HG03103 (cell line): ENCODE data around the gene RALY.
A peak's percentile ranks its signal among the peaks of the same experiment; 100 is the strongest.

Experiments used
- ATAC-seq: cut with Tn5 transposase; IDR thresholded peaks from one replicate; pipeline ENCODE4 v1.9.1; 2021; ENCODE audit warnings: low read depth; ENCODE audit not compliant: unreplicated experiment

The RALY gene

DNA sequence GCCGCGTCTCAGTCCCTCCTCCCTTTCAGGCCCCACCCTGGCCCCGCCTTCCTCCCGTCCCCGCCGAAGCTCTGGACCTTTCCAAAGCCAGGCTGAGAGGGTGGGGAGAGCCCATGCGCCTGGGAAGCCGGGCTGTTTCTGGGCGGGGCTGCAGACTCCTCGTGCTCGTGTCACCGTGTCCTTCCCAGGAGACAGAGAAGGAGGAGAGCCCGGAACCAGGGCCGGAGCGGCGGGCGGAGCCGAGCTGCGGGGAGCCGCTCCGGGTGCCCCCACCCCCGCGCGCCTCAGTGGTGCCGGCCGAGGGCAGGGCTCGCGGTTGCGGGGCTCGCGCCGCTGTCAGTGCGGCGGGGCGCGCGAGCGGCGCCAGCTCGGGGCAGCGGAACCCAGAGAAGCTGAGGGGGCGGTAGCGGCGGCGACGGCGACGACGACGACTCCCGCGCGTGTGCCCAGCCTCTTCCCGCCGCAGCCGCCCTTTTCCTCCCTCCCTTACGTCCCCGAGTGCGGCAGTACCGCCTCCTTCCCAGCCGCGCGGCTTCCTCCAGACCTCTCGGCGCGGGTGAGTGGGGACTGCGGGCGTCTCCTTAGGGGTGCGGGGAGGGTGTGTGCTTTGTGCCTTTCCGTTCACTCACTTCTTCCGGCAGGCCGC, at the start of gene RALY:
RALY (plus strand) TSS at position 336 of the 646 bp plus-strand sequence. CDS start 78,164 bp downstream, outside the sequence.
- ATAC-seq = peak; percentile 44

DNA sequence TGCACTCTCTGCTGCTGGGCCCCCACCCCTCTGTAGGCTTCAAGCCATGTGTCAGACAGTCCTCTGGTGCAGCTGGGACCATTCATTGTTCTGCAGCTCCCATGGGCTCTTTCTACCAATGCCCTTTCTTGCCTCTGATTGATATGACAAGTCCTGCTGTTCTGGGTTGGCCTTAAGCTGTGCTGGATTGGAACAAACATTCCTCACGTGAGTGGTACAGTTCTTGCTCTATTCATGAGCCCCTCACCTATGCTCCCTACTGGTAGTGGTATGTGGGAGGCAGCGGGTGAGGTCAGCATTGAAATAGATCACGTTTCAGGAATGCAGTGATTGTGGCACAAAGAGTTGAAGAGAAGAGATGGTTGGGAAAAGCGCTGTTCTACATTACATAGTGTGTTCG, 48.8 kb upstream of the RALY start:
- no peak for ATAC-seq

DNA sequence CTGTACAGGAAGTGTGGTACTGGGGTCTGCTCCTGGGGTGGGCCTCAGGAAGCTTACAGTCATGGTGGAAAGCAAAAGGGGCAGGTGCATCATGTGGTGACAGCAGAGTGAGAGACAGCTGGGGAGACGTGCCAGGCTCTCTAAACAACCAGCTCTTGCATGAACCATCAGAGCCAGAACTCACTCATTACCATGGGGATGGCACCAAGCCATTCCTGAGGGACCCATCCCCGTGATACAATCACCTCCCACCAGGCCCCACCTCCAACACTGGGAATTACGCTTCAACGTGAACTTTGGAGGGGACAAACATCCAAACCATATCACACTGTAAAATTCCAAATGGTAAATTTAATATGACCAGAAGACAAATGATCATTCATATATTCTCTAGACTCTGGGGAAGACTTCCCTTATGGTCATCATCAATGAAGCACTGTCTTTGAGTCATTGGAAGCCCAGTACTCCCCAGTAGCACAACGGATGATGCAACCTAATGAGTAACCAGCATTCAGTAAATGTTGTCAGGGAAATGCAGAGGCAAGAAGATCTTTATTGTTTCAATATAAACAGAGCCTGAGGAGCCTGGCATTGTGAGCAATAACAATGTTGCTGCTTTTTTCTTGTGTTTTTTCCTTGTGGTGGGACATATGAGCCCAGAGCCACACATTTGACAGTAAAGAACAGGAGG, 48.2 kb upstream of the RALY start:
- ATAC-seq = no peak

DNA sequence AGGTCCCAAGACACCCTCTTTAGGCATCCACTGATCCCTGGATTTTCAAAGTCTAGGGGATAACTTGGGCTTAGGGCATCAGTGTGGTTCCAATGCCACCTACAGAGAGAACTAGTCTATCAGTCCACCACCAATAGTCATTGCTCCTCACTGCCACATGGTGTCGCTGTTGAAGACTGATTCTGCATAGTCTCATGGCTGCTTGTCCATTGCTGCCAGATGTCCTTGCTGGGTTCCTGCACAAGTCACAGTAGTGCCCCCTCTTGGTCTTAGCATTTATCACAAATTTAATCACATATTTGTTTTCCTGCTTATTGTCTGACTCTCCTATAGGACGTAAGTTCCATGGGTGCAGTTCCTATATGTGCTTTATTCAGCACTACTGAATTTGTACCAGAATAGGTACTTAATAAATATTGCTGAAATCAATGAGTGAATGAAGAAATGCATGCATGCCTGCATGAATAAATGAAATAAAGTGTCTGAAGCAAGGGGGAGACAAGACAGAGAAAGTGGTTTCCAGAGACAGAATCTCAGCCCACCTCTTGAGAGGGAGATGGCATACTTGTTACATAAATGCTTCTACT, 45.9 kb upstream of the RALY start:
- ATAC-seq = no peak

DNA sequence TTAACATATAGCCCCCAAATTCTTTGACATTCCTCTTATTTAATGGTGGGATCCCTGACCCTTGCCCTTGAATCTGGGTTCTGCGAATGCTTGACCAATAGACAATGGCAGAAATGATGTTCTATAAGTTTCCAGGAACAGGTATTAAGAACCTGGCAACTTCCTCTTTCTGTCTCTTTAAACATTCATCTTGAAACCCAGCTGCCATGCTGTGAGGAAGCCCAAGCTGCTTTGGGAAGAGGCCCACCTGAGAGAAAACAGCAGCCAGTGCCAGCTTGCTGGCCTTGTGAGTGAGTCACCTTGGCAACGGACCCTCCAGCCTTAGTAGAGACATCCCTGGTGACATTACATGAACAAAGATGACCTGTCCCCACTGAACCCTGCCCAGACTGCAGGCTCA, 45.2 kb upstream of the RALY start:
- no peak for ATAC-seq

DNA sequence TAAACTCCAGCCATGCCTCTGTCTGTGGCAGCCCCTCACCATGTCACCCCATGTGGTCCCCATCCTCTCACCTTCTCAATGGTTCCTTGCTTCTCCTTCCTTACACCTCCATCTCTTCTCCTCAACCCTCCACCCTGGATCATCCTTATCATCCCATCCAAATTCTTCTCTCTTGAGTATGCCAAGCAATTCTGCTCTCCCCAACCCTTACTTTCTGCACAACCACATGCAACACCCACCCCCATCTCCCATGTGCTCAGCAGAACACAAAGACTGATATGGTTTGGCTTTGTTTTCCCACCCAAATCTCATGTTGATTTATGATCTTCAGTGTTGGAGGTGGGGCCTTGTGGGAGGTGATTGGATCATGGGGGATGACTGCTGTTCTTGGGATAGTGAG, 42.5 kb upstream of the RALY start:
- no peak for ATAC-seq

DNA sequence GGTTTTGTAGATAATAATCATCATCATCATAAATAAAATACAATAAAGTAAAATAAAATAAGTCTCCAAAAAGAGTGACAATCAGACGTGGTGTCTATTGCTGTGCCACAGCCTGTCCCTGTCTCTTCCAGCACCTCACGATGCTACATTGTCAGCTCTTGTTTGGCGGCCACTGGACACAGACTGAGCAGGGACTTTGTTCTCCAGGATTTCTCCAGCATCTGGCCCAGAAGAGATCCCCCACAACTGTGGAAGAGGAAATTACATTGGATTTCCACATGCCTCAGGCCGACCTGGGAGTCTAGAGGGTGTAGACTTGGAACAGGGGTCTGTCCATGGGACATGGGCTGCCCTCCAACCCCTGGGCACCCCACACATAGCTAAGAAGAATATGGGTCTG, 39.2 kb upstream of the RALY start:
- no peak for ATAC-seq

DNA sequence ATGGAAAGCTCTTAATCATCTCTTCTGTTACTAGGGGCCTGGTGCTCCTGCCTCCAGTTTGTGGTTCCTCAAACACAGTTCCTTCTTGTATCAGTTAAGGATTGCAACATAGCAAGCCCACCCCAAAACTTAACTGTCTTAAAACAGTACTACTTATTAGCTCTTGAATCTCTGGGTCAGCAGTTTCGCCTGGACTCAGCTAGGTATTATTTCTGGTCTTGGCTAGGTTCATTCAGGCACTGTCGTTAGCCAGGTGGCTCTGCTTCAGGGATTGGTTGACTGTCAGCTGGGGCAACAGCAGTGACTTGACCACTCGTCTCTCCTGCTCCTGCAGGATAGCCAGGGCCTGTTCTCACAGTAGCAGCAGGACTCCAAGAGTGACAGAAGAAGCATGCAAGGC, 30.0 kb upstream of the RALY start:
- no peak for ATAC-seq

DNA sequence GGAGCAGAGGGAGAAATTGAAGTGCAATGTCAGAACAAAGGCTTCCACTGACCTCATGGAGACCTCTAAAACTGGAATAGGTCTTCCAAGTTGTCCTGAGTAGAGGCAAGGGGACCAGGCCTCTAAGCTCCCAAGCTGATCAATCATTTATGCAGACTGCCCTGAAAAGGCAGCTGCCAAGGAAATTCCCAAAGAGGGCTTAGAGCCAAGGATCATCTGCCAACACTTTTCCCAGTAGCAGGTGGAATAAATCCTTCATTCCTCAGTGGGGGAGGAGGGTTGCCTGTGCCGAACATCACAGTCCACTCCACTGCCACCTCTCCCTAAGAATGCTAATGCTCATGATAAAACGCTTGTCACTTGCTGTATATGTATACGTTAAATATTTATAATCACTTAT, 29.3 kb upstream of the RALY start:
- no peak for ATAC-seq

DNA sequence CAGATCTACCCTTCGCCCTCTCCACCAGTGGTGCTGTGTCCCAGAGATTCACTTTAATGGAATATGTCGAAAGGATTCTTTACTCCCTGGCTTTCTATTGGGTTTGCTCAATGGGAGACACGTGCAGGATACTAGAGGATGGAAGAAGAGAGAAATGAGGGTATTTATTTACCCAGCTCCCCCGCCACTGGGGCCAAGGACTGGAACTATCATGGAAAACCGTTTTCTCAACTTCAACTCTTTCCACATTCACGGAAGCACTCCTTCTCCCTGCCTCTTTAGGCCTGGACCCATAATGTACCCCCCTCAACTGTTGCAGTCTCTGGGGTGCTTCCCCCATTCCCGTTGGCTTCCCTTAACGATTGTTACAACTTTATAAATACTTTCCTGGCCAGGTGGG, 26.6 kb upstream of the RALY start:
- ATAC-seq = no peak

DNA sequence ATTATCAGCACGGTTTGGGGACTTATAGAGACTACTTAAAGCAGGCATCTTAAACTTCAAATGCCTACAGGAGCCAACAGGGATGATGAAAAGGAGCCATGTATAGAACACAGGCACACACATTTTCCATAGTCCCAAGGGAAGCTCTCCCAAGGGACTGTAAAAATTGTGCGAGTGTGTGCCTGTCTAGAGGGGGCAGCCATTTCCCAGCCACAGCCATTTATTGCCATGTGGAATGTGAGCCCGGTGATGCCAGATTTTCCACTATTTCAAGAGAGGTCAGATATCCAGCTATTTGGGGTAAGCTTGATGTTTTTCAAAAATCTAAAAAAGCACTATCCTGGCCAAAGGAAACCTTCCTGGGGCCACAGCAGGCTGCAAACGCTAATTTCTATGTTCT, 24.1 kb upstream of the RALY start:
- ATAC-seq = no peak

DNA sequence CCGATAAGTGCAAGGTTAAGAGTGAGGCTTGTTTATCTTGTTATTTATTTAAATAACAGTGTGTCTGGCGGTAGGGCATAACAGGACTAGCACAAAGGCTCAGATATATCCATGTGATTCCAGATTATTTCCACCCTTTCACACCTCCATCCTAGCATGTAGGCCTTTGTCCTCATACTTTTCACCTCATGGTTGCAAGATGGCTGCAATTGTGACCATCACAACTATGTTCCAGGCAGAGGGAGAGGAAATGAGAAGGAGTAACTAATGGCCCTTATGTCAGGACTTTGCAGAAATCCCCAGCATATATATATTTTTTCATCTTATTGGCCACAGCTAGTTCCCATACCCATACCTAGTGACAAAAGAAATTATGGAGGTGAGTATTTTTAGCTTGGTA, 23.5 kb upstream of the RALY start:
- no peak for ATAC-seq

DNA sequence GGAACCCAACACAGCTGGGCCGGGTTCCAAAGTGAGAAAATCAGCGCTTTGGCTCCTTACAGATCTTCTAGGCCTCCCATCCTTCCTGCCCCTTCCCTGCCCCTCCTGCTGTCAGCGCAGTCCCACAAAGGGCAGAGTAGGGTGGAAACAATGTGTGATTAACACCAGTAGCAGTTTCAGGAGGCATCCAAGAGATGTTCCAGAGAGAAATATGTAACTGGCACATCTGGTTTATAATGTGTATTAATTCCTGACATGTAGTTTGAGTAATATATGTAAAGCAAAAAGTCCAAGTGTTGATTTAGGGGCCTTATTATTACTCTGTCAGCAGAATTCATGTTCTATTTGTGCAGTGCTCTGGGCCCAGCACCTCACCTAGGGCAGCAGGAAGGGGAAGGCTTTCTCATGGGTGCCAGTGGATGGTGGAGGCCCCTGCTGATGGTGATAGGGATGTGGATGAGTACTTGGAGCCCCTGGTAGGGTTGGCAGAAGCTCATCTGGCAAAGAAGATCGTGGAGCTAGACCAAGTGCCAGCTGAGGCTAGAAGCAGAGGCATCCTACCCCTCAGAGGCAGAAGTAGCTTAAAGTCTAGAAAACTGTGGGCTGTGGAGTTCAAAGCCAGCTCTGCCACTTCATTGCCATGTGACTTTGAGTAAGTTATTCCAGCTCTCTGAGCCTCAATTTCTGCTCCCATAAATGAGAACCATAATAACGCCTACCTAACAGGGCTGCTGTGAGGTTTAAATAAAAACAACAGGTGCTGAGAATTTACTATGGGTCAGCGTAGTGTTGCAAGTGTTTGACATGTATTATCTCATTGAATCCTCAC, 22.4 kb upstream of the RALY start:
- ATAC-seq = no peak

DNA sequence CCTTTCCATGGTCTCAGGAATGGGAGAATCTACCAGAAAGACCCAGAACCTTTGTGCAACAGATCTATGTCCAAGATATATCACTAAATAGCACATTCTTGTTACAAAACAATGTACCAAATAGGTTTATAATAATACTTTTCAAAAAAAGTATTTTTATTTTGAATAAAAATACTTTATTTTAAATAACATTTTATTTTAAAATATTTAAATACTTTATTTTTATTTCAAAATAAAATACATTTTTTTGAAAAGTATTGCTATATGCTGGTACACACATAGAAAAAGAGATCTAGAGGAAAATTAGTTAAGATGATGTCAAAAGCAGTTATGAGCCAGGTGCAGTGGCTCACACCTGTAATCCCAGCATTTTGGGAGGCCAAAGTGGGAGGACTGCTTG, 16.8 kb upstream of the RALY start:
- ATAC-seq = no peak

DNA sequence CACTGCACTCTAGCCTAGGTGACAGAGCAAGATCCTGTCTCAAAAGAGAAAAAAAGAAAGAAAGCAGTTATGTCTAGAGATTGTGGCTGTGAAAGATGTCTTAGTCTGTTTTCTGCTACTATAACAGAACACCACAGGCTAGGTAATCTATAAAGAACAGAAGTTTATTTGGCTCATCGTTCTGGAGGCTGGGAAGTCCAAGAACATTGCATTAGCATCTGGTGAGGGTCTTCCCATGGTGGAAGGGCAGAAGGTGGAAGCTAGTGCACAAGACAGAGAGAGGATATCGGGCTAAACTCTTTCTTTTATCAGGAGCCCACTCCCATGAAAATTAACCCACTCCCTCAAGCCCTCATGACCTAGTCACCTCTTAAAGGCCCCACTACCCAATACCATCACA, 16.2 kb upstream of the RALY start:
- ATAC-seq = no peak

DNA sequence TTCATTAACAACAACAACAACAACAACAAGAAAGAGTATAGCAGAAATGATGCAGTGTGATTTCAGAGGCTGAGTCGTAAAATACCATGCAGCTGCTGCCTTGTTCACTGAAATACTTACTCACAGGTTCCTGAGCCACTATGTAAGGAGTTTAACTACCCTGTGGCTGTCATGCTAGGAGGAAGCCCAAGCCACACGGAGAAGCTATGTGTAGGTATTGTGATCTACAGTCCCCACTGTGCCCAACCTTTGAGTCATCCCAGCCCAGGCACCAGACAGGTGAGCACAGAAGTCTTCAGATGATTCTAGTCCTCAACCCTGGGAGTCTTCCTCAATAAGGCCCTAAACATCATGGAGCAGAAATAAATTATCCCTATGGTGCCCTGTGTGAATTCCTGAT, 14.6 kb upstream of the RALY start:
- no peak for ATAC-seq

DNA sequence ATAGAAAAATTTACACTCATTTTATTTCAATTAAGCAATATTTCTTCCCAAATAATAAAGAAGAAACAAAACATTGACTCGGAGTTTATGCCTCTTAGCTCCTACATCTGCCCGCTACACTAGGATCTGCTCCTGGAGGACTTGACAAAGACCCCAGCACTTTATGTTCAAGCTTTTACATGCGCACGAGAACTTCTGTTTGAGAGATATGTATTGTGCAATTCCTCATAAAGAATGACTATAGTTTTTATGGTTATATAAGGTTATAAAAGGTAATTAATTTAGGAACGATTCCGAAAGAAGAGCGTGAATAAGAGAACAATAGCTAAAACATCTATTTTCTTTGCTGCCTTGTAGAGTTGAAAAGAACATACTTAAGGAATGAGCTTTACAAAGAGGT, 12.4 kb upstream of the RALY start:
- ATAC-seq = no peak

DNA sequence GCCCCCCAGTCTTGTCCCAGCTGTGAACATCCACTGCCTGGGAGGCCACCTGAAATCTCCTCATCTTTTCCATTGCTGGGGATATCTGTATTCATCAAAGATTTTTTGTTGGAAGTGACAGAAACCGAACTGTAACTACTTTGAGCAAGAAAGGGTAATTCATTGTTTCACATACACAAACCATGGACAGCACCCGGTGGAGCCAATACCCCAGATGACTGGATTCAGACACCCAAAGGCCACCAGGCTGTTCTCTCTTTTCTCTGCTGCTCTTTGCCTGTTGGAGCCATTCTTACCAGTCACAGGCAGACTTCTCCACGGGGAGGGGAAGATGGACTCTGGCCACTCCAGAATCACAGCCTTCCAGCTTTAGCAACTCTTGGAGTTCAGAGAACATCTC, 11.7 kb upstream of the RALY start:
- ATAC-seq = no peak

DNA sequence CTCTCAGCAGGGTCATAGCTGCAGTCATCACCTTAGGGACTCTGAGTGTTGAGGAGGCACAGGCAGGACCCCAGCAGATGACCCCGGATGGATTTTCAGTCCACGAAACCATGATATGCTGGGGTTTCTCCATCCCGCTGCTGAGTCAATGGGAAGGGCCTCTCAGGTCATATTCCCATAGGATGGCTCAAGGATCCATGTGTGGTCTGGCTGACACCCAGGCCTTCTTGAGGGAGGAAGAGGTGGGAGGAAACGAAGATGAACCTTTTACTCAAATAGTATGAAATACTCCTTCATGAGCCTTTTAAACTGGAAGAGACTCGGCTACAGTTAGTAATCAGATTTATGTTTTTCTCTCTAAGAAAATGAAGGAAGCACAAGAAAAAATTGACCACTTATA, 10.3 kb upstream of the RALY start:
- no peak for ATAC-seq

DNA sequence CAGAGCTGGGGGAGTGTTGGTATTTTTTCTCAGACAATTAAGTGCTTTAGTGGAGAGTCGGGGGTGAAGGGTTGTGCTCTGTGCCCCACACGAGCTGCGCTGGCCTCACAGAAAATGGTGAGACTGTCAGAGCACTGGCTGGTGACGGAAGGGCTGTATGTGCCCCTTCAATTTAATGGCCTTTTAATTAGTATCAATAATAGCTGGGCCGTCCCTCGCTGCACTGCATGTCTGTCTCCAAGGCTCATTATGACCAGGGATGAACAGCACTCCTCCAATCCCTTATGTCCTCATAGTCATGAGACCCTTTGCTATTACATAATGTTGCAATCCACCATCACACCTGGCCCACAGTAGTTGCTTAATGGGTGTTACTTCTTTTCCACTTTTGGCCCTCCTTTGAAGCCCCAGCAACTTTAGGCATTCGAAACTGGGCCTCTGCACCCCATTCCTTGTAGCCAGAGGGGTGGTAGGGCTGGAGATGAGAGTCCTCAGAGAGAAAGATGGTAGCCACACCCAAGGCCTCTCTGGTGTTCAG, 9.5 kb upstream of the RALY start:
- no peak for ATAC-seq

DNA sequence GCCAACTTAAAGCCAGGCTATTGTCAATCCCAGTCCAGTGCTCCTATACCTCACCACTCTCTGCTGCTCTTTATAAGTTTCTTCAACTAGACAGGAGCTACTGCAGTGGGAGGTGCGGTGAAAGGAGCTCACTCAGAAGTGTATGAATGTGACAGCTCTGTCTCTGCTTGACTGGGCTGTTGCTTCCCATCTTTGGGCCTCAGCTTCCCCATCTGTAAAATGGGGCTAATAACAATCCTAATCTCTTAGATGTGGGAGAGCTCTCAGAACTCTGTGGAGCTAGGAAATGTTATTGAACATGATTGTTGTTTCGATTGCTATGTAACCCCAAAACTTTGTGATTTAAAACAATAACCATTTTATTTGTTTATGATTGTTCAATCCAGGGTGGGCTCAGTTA, 8.4 kb upstream of the RALY start:
- ATAC-seq = no peak
